HepG2 (cell line): ENCODE data around the gene SIGLEC14. TPM values are rescaled to one million over a fixed set of nuclear protein-coding genes. Genes with fewer than 3 reads are reported as not detected.
A peak's percentile ranks its signal among the peaks of the same experiment; 100 is the strongest.

ENCODE experiments used
- CEBPB ChIP-seq: IDR thresholded peaks from 2 replicates; pipeline ENCODE4 v1.6.1; 2011; ENCODE audit warnings: low read depth, low read length, improper control_type of control experiment, borderline replicate concordance
- ETV5 ChIP-seq: IDR thresholded peaks from 2 replicates; pipeline ENCODE4 v1.6.1; 2018; ENCODE audit warnings: missing biosample characterization, missing genetic modification reagents, inconsistent platforms, borderline replicate concordance
- GLI4 ChIP-seq: sonication (generic); formaldehyde crosslinking; IDR thresholded peaks from 2 replicates; pipeline ENCODE4 v1.5.1; 2020; ENCODE audit warnings: missing genetic modification reagents, mild to moderate bottlenecking, moderate library complexity, borderline replicate concordance
- PPARG ChIP-seq: conservative IDR thresholded peaks from 2 replicates; pipeline ENCODE4 v1.6.1; 2016; ENCODE audit warnings: missing biosample characterization, missing genetic modification reagents
- REPIN1 ChIP-seq: sonication (generic); formaldehyde crosslinking; IDR thresholded peaks from 2 replicates; pipeline ENCODE4 v1.8.0; 2022; ENCODE audit warnings: missing genetic modification reagents, low read depth, mild to moderate bottlenecking, borderline replicate concordance
- SALL2 ChIP-seq: sonication (generic); formaldehyde crosslinking; IDR thresholded peaks from 2 replicates; pipeline ENCODE4 v1.8.1; 2023; ENCODE audit warnings: mild to moderate bottlenecking, missing genetic modification reagents, inconsistent platforms
- SETDB1 ChIP-seq: sonication (generic); formaldehyde crosslinking; IDR thresholded peaks from 2 replicates; pipeline ENCODE4 v1.5.1; 2020; ENCODE audit warnings: missing genetic modification reagents, mild to moderate bottlenecking, borderline replicate concordance
- TCF7 ChIP-seq: sonication (generic); IDR thresholded peaks from 2 replicates; pipeline ENCODE4 v1.6.1; 2016; ENCODE audit warnings: antibody characterized with exemption, low read depth
- TRIM24 ChIP-seq: sonication (generic); formaldehyde crosslinking; IDR thresholded peaks from 2 replicates; pipeline ENCODE4 v1.8.0; 2022; ENCODE audit warnings: mild to moderate bottlenecking, missing genetic modification reagents
- ZBTB21 ChIP-seq: sonication (generic); formaldehyde crosslinking; IDR thresholded peaks from 2 replicates; pipeline ENCODE4 v1.4.0; 2020; ENCODE audit warnings: missing genetic modification reagents
- ZFP82 ChIP-seq: sonication (generic); formaldehyde crosslinking; IDR thresholded peaks from 2 replicates; pipeline ENCODE4 v1.5.1; 2020; ENCODE audit warnings: mild to moderate bottlenecking, missing genetic modification reagents, borderline replicate concordance
- ZNF101 ChIP-seq: sonication (generic); formaldehyde crosslinking; IDR thresholded peaks from 2 replicates; pipeline ENCODE4 v1.4.0; 2020; ENCODE audit warnings: mild to moderate bottlenecking, low read depth, missing genetic modification reagents, borderline replicate concordance
- ZNF121 ChIP-seq: sonication (generic); formaldehyde crosslinking; IDR thresholded peaks from 2 replicates; pipeline ENCODE4 v1.5.0; 2020; ENCODE audit warnings: mild to moderate bottlenecking, missing genetic modification reagents
- ZNF207 ChIP-seq: fragments of 450-650 bp; IDR thresholded peaks from 2 replicates; pipeline ENCODE4 v1.6.1; 2016; ENCODE audit warnings: antibody characterized with exemption, borderline replicate concordance
- ZNF296 ChIP-seq: sonication (generic); formaldehyde crosslinking; conservative IDR thresholded peaks from 2 replicates; pipeline ENCODE4 v1.5.0; 2020; ENCODE audit warnings: mild to moderate bottlenecking, missing genetic modification reagents
- ZNF496 ChIP-seq: sonication (generic); formaldehyde crosslinking; IDR thresholded peaks from 2 replicates; pipeline ENCODE4 v1.8.1; 2023; ENCODE audit warnings: mild to moderate bottlenecking, moderate library complexity, missing genetic modification reagents; ENCODE audit not compliant: insufficient replicate concordance
- ZNF776 ChIP-seq: sonication (generic); formaldehyde crosslinking; IDR thresholded peaks from 2 replicates; pipeline ENCODE4 v1.4.0; 2020; ENCODE audit warnings: mild to moderate bottlenecking, missing genetic modification reagents
- polyA plus RNA-seq, 8 experiments: library from polyadenylated mRNA; depleted of rRNA in 3 of 8; stranded (reverse) in 7 of 8; unstranded in 1 of 8; fragments of >200 nt; fragmentation: Illumina TruSeq in 4 of 8; extraction: Trizol in 4 of 8; gene quantifications; 2 replicates each; pipeline versions ENCODE4 v1.2.1 to v1.2.3, GENCODE V29; 2011 to 2016; ENCODE audit warnings: low read depth in 4 of 8, missing spikeins in 1 of 8, mixed read lengths in 1 of 8; ENCODE audit not compliant: insufficient read depth in 1 of 8
- total RNA-seq, 5 experiments: library from RNA; depleted of rRNA; stranded (reverse); fragments of >200 nt; fragmentation: Illumina TruSeq; extraction: Trizol; gene quantifications; 2 replicates each; pipeline ENCODE4 v1.2.3, GENCODE V29; 2016; ENCODE audit warnings: low read depth in 1 of 5
- TF ChIP-seq, protein P1 (sequence below): sonication (generic); formaldehyde crosslinking; IDR thresholded peaks from 2 replicates; pipeline ENCODE4 v1.4.0; 2020; ENCODE audit warnings: missing genetic modification reagents
- TF ChIP-seq, protein P2 (sequence below): IDR thresholded peaks from 2 replicates; pipeline ENCODE4 v1.6.1; 2016; ENCODE audit warnings: missing compliant biosample characterization, missing genetic modification reagents, borderline replicate concordance
- TF ChIP-seq, protein P3 (sequence below): sonication (generic); formaldehyde crosslinking; IDR thresholded peaks from 2 replicates; pipeline ENCODE4 v1.5.1; 2020; ENCODE audit warnings: missing genetic modification reagents, mild to moderate bottlenecking, borderline replicate concordance
- TF ChIP-seq, protein P4 (sequence below): sonication (generic); formaldehyde crosslinking; IDR thresholded peaks from 2 replicates; pipeline ENCODE4 v1.4.0; 2020; ENCODE audit warnings: missing genetic modification reagents

SIGLEC14 gene
- total and polyA plus RNA-seq, 2 of the 13 experiments (the other 11 are each of a cell fraction or from before 2014, with no cell fraction given), result 0.05 to 0.09 TPM

DNA sequence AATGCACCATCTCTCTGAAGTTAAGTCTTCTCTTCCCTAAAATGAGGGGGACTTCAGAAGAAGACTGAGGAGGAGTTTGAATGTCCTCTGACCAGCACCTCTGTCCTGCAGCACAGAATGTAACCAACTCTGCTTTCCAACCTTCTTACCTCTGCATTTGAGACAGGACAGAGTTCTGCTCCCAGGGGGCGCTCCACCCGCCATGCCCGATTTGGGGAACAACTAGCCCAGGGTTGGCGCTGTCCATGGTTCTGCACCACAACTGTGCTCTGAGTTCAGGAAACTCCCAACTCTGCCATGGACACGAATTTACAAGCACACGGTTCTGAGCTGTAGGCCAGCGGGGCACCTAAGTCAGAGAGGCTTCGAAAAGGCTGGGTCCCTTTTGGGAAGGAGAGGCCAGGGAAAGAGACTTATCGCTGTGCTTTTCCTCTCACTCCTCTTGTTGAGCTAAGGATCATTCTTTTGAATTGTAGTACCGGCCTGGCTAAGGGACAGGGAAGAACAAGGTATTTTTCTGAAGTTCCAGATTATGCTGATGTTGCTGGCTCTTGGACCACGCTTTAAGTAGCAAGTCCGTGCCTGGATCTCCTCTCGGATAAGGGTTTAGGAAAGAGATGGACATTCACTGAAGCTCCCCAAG lies 38.6 kb downstream of the SIGLEC14 start (continued):
- TF ChIP-seq TRIM24 (CRISPR knock-in tag) (no peak), ZNF296 (CRISPR knock-in tag) (no peak), TCF7 (no peak), ZNF121 (peak; percentile 33; the same call in 1 of the 2 replicates), REPIN1 (peak; percentile 93), ZFP82 (CRISPR knock-in tag) (no peak), CEBPB (no peak), PPARG (CRISPR knock-in tag) (peak; percentile 70; the same call in 1 of the 2 replicates), ZNF101 (CRISPR knock-in tag) (no peak), ETV5 (CRISPR knock-in tag) (peak; percentile 61; the same call in 1 of the 2 replicates), GLI4 (no peak), ZNF207 (no peak), SETDB1 (no peak), ZNF776 (CRISPR knock-in tag) (no peak), ZBTB21 (CRISPR knock-in tag) (peak; percentile 42; the same call in 1 of the 2 replicates), ZNF496 (CRISPR knock-in tag) (no peak), SALL2 (CRISPR knock-in tag) (peak; percentile 55; the same call in 1 of the 2 replicates)
- TF ChIP-seq, protein P1, sequence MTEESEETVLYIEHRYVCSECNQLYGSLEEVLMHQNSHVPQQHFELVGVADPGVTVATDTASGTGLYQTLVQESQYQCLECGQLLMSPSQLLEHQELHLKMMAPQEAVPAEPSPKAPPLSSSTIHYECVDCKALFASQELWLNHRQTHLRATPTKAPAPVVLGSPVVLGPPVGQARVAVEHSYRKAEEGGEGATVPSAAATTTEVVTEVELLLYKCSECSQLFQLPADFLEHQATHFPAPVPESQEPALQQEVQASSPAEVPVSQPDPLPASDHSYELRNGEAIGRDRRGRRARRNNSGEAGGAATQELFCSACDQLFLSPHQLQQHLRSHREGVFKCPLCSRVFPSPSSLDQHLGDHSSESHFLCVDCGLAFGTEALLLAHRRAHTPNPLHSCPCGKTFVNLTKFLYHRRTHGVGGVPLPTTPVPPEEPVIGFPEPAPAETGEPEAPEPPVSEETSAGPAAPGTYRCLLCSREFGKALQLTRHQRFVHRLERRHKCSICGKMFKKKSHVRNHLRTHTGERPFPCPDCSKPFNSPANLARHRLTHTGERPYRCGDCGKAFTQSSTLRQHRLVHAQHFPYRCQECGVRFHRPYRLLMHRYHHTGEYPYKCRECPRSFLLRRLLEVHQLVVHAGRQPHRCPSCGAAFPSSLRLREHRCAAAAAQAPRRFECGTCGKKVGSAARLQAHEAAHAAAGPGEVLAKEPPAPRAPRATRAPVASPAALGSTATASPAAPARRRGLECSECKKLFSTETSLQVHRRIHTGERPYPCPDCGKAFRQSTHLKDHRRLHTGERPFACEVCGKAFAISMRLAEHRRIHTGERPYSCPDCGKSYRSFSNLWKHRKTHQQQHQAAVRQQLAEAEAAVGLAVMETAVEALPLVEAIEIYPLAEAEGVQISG (CRISPR knock-in tag), result peak; percentile 85
- TF ChIP-seq, protein P2, sequence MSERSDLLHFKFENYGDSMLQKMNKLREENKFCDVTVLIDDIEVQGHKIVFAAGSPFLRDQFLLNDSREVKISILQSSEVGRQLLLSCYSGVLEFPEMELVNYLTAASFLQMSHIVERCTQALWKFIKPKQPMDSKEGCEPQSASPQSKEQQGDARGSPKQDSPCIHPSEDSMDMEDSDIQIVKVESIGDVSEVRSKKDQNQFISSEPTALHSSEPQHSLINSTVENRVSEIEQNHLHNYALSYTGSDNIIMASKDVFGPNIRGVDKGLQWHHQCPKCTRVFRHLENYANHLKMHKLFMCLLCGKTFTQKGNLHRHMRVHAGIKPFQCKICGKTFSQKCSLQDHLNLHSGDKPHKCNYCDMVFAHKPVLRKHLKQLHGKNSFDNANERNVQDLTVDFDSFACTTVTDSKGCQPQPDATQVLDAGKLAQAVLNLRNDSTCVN, result peak; percentile 93
- TF ChIP-seq, protein P3, sequence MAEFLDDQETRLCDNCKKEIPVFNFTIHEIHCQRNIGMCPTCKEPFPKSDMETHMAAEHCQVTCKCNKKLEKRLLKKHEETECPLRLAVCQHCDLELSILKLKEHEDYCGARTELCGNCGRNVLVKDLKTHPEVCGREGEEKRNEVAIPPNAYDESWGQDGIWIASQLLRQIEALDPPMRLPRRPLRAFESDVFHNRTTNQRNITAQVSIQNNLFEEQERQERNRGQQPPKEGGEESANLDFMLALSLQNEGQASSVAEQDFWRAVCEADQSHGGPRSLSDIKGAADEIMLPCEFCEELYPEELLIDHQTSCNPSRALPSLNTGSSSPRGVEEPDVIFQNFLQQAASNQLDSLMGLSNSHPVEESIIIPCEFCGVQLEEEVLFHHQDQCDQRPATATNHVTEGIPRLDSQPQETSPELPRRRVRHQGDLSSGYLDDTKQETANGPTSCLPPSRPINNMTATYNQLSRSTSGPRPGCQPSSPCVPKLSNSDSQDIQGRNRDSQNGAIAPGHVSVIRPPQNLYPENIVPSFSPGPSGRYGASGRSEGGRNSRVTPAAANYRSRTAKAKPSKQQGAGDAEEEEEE, result no peak
- TF ChIP-seq, protein P4, sequence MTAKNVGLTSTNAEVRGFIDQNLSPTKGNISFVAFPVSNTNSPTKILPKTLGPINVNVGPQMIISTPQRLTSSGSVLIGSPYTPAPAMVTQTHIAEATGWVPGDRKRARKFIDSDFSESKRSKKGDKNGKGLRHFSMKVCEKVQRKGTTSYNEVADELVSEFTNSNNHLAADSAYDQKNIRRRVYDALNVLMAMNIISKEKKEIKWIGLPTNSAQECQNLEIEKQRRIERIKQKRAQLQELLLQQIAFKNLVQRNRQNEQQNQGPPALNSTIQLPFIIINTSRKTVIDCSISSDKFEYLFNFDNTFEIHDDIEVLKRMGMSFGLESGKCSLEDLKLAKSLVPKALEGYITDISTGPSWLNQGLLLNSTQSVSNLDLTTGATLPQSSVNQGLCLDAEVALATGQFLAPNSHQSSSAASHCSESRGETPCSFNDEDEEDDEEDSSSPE, result 0 out of 2 replicates have a peak, but pooled peaks have one; percentile 42
